WI38 (cell line): Measurements from ENCODE around the gene FTSJ1.

Experiments used
- H3K4me3 ChIP-seq: 2 replicates; pipeline ENCODE4 v1.5.1; 2011; ENCODE audit warnings: low read depth, mild to moderate bottlenecking, control low read depth, low read length
- CTCF ChIP-seq: IDR thresholded peaks from 2 replicates; pipeline ENCODE4 v1.5.1; 2012; ENCODE audit warnings: low read depth, mild to moderate bottlenecking, control low read depth, low read length

Gene FTSJ1

DNA sequence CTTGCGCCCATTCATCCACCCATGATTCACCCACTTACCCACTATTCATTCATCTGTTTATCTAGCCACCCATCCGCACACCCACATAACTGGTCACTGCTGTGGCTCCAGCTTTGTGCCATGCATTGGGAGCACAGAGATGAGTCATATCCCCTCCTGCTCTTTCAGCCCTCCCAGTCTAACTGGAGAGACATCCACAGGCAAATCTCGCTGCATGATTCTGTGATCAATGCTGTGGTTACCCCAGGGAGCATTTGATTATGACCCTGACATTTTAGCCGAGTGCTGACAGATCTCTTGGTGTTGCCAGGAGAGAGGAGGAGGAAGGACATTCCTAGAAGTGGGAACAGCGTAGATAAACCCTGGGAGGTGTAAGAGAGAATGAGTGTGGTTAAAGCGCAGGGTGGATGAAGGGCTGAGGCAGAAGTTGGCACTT, 22.4 kb downstream of the FTSJ1 start:
- TF ChIP-seq CTCF = no peak
- no peak overlapping the region for H3K4me3 ChIP-seq

GRCh38 chrX:48504261-48504660, 28.3 kb downstream of the FTSJ1 start:
- H3K4me3 ChIP-seq = no peak overlapping the region
- TF ChIP-seq CTCF = no peak

DNA sequence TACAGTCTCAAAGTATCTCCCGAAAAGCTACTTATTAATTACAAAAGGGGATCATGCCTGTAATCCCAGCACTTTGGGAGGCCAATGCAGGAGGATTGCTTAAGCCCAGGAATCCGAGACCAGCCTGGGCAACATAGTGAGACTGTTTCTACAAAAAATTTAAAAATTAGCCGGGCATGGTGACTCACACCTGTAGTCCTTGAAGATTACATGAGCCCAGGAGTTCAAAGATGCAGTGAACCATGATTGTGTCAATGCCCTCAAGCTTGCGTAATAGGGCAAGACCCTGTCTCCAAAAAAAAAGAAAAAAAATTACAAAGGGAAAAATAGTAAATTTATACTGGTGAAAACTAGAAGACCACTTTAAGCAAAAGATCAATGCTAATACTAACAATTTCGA, 29.5 kb downstream of the FTSJ1 start:
- no peak for TF ChIP-seq CTCF
- no peak overlapping the region for H3K4me3 ChIP-seq

DNA sequence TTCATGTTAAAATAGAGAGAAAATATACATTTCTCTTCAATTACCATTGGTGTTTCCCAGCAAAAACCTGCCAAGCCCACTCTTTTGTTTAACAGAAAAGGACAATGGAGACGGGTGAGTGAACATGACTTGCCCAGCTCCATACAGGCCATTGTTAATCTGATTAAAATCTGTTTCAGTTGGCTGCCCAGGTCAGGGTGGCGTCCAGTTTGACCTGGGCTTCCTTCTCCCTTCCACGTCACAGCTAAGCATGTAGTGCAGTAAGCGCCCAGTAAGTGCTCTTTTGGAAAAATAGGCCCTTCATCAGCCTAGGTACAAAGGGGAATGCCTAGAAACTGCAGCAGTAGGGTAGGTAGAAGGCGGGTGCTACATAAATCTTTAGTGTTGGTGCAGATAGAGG, 31.2 kb downstream of the FTSJ1 start:
- H3K4me3 ChIP-seq = no peak overlapping the region
- no peak for TF ChIP-seq CTCF

GRCh38 chrX:48508400-48509244, 32.6 kb downstream of the FTSJ1 start, which contains the start of gene PORCN:
TSS of gene PORCN (plus strand) at chrX:48508992. CDS start at chrX:48509821, 829 bp downstream.
- peak within 1 kb of the TSS; percentile 71 for H3K4me3 ChIP-seq
- no peak for TF ChIP-seq CTCF

GRCh38 chrX:48509245-48509590, 33.2 kb downstream of the FTSJ1 start:
- peak overlapping the region; percentile 71 for H3K4me3 ChIP-seq
- TF ChIP-seq CTCF = no peak

GRCh38 chrX:48509619-48510018, 33.6 kb downstream of the FTSJ1 start:
- H3K4me3 ChIP-seq = peak overlapping the region; percentile 71
- TF ChIP-seq CTCF = no peak
